ENCODE measurements around the gene EFNA2.
A peak's percentile ranks its signal among the peaks of the same experiment; 100 is the strongest.

EFNA2 gene

GRCh38 chr19:1237754-1238368 lies 47.8 kb upstream of the EFNA2 start, which contains the start of gene CBARP:
Gene CBARP, minus strand, starts transcription at chr19:1238005. Its CDS starts 1,905 bp downstream, at chr19:1236100.
- H4K20me1 ChIP-seq (ENCODE audit: control insufficient read depth, insufficient read depth, low read depth, low read length) = no peaks in the 10 kb centered on the region
- peaks cover 35% of the 10 kb centered on the region for H3K27me3 ChIP-seq (ENCODE audit: control insufficient read depth, low read length)
- H3K9me3 ChIP-seq (ENCODE audit: control insufficient read depth, insufficient read depth, low read length) = no peaks in the 10 kb centered on the region
- H3K4me3 ChIP-seq (ENCODE audit: low read length) = peak within 1 kb of the TSS; percentile 54
- TF ChIP-seq EZH2phosphoT487 (IDR thresholded peaks at IDR 0.05; ENCODE audit: borderline replicate concordance, low read length) = no peak
- no peak for TF ChIP-seq CTCF (IDR thresholded peaks at IDR 0.05; ENCODE audit: low read depth, low read length, poor library complexity, severe bottlenecking)
- peaks cover 8% of the 10 kb centered on the region for H3K36me3 ChIP-seq (ENCODE audit: control insufficient read depth, low read length)
- no peaks in the 10 kb centered on the region for H3K9me2 ChIP-seq (replicated peaks; ENCODE audit: control insufficient read depth, low read length)
- peak within 1 kb of the TSS; percentile 45 for H3K4me2 ChIP-seq (ENCODE audit: low read length)
- H3F3A ChIP-seq (ENCODE audit: control insufficient read depth, insufficient read depth) = peaks cover 14% of the 10 kb centered on the region
- H3K4me1 ChIP-seq (ENCODE audit: control insufficient read depth, low read length) = peaks cover 34% of the 10 kb centered on the region
- no peak within 1 kb of the TSS for H3K27ac ChIP-seq (ENCODE audit: low read depth, low read length)
- peaks cover 19% of the 10 kb centered on the region for H3K79me2 ChIP-seq (ENCODE audit: control insufficient read depth, low read length)

- peaks cover 19% of the 10 kb centered on the region for H3F3A ChIP-seq (ENCODE audit: control insufficient read depth, insufficient read depth)
- H3K4me2 ChIP-seq (ENCODE audit: low read length) = peak overlapping the region; percentile 32
- H3K9me2 ChIP-seq (replicated peaks; ENCODE audit: control insufficient read depth, low read length) = no peaks in the 10 kb centered on the region
- peaks cover 26% of the 10 kb centered on the region for H3K79me2 ChIP-seq (ENCODE audit: control insufficient read depth, low read length)
- H3K36me3 ChIP-seq (ENCODE audit: control insufficient read depth, low read length) = peaks cover 10% of the 10 kb centered on the region
- no peaks in the 10 kb centered on the region for H4K20me1 ChIP-seq (ENCODE audit: control insufficient read depth, insufficient read depth, low read depth, low read length)
- H3K4me1 ChIP-seq (ENCODE audit: control insufficient read depth, low read length) = peaks cover 42% of the 10 kb centered on the region
- H3K27ac ChIP-seq (ENCODE audit: low read depth, low read length) = no peak overlapping the region
- peaks cover 35% of the 10 kb centered on the region for H3K27me3 ChIP-seq (ENCODE audit: control insufficient read depth, low read length)
- peak; percentile 50; the same call in 1 of the 2 replicates for TF ChIP-seq EZH2phosphoT487 (IDR thresholded peaks at IDR 0.05; ENCODE audit: borderline replicate concordance, low read length)
- no peak for TF ChIP-seq CTCF (IDR thresholded peaks at IDR 0.05; ENCODE audit: low read depth, low read length, poor library complexity, severe bottlenecking)
- H3K9me3 ChIP-seq (ENCODE audit: control insufficient read depth, insufficient read depth, low read length) = no peaks in the 10 kb centered on the region
- peak overlapping the region; percentile 20 for H3K4me3 ChIP-seq (ENCODE audit: low read length)
These were observed 47.0 kb upstream of the EFNA2 start for GRCh38 chr19:1238369-1239303.

GRCh38 chr19:1239420-1239795 lies 46.3 kb upstream of the EFNA2 start:
- peak overlapping the region; percentile 95; the same call in 1 of the 2 replicates for H3K4me3 ChIP-seq (ENCODE audit: low read length)
- no peaks in the 10 kb centered on the region for H3K9me3 ChIP-seq (ENCODE audit: control insufficient read depth, insufficient read depth, low read length)
- H3K27ac ChIP-seq (ENCODE audit: low read depth, low read length) = no peak overlapping the region
- no peak for TF ChIP-seq EZH2phosphoT487 (IDR thresholded peaks at IDR 0.05; ENCODE audit: borderline replicate concordance, low read length)
- no peak for TF ChIP-seq CTCF (IDR thresholded peaks at IDR 0.05; ENCODE audit: low read depth, low read length, poor library complexity, severe bottlenecking)
- H3K36me3 ChIP-seq (ENCODE audit: control insufficient read depth, low read length) = peaks cover 16% of the 10 kb centered on the region
- H3F3A ChIP-seq (ENCODE audit: control insufficient read depth, insufficient read depth) = peaks cover 19% of the 10 kb centered on the region
- H4K20me1 ChIP-seq (ENCODE audit: control insufficient read depth, insufficient read depth, low read depth, low read length) = no peaks in the 10 kb centered on the region
- H3K79me2 ChIP-seq (ENCODE audit: control insufficient read depth, low read length) = peaks cover 32% of the 10 kb centered on the region
- peaks cover 35% of the 10 kb centered on the region for H3K27me3 ChIP-seq (ENCODE audit: control insufficient read depth, low read length)
- H3K4me2 ChIP-seq (ENCODE audit: low read length) = peak overlapping the region; percentile 99
- H3K9me2 ChIP-seq (replicated peaks; ENCODE audit: control insufficient read depth, low read length) = no peaks in the 10 kb centered on the region
- peaks cover 49% of the 10 kb centered on the region for H3K4me1 ChIP-seq (ENCODE audit: control insufficient read depth, low read length)

All from DOHH2 (cell line).